ENCODE data around the gene SLC9A6. TPM values are rescaled to one million over a fixed set of nuclear protein-coding genes. Genes with fewer than 3 reads are reported as not detected.
A peak's percentile ranks its signal among the peaks of the same experiment; 100 is the strongest.

Gene SLC9A6
- polyA plus RNA-seq, 3 donors = 5.8 to 15.7 (median 14.2) TPM

GRCh38 chrX:136065044-136065671, 79.9 kb downstream of the SLC9A6 start:
- H3K4me3 Mint-ChIP-seq = peak overlapping the region in 1 of 2 donors; percentile 21
- Histone ChIP-seq H3K27me3 (ENCODE audit: control insufficient read depth in 2 of 2, insufficient read depth in 2 of 2, low read length in 2 of 2) (no peaks in the 10 kb centered on the region), H3K4me2 (replicated peaks; ENCODE audit: extremely low read depth, low read length, poor library complexity, severe bottlenecking) (no peak overlapping the region), H3K36me3 (replicated peaks in 1 of 2; ENCODE audit: control insufficient read depth in 1 of 2, insufficient read depth in 2 of 2, low read length in 2 of 2) (no peaks in the 10 kb centered on the region), H3K79me2 (ENCODE audit: insufficient read depth, low read length) (no peaks in the 10 kb centered on the region), H3K4me1 (ENCODE audit: control insufficient read depth in 1 of 2, insufficient read depth in 2 of 2, low read length in 2 of 2) (peaks cover 19 to 20% of the 10 kb centered on the region in 2 donors), H2AFZ (ENCODE audit: insufficient read depth, low read depth, low read length, poor library complexity, severe bottlenecking) (no peak overlapping the region), H4K20me1 (ENCODE audit: insufficient read depth, low read length) (no peaks in the 10 kb centered on the region), H3K4me3 (replicated peaks in 1 of 3; ENCODE audit: low read depth in 2 of 3, low read length in 3 of 3) (no peak overlapping the region), H3K9me3 (replicated peaks in 1 of 2; ENCODE audit: control insufficient read depth in 1 of 2, insufficient read depth in 1 of 2, low read length in 2 of 2) (no peaks in the 10 kb centered on the region), H3K27ac (ENCODE audit: low read depth in 1 of 2, low read length in 2 of 2) (no peak overlapping the region), H3K9ac (ENCODE audit: insufficient read depth, low read length, poor library complexity, severe bottlenecking) (no peak overlapping the region)
- 0% methylated on average over 2 of the region's 7 CpGs for WGBS (ENCODE audit: insufficient coverage)
- DNase-seq = peak; percentile 0 to 19 (median 4)
- H3K27me3 Mint-ChIP-seq (ENCODE audit: low read depth in 3 of 3) = peaks cover 0 to 7% (median 2%) of the 10 kb centered on the region in 3 donors
- peak overlapping the region in 3 of 7 donors; percentile 1 to 23 (median 14) for H3K27ac Mint-ChIP-seq
- no peaks in the 10 kb centered on the region for H3K36me3 Mint-ChIP-seq
- intact Hi-C loops (cut with micrococcal nuclease) = no loop called here
- no peak for TF ChIP-seq CTCF (IDR thresholded peaks at IDR 0.05)
- no peaks in the 10 kb centered on the region for H3K9me3 Mint-ChIP-seq
- H3K4me1 Mint-ChIP-seq = peaks cover 22% of the 10 kb centered on the region

- no peak overlapping the region for H3K27ac Mint-ChIP-seq
Measured at GRCh38 chrX:136067097-136067496, 81.9 kb downstream of the SLC9A6 start.

More at GRCh38 chrX:136067097-136067496, 81.9 kb downstream of the SLC9A6 start:
- Histone ChIP-seq H3K9ac (ENCODE audit: insufficient read depth, low read length, poor library complexity, severe bottlenecking) (no peak overlapping the region), H4K20me1 (ENCODE audit: insufficient read depth, low read length) (no peaks in the 10 kb centered on the region), H3K27ac (ENCODE audit: low read depth in 1 of 2, low read length in 2 of 2) (no peak overlapping the region), H3K79me2 (ENCODE audit: insufficient read depth, low read length) (no peaks in the 10 kb centered on the region), H3K27me3 (ENCODE audit: control insufficient read depth in 2 of 2, insufficient read depth in 2 of 2, low read length in 2 of 2) (no peaks in the 10 kb centered on the region), H2AFZ (ENCODE audit: insufficient read depth, low read depth, low read length, poor library complexity, severe bottlenecking) (no peak overlapping the region), H3K4me2 (replicated peaks; ENCODE audit: extremely low read depth, low read length, poor library complexity, severe bottlenecking) (no peak overlapping the region), H3K36me3 (replicated peaks in 1 of 2; ENCODE audit: control insufficient read depth in 1 of 2, insufficient read depth in 2 of 2, low read length in 2 of 2) (no peaks in the 10 kb centered on the region), H3K4me3 (replicated peaks in 1 of 3; ENCODE audit: low read depth in 2 of 3, low read length in 3 of 3) (no peak overlapping the region), H3K4me1 (ENCODE audit: control insufficient read depth in 1 of 2, insufficient read depth in 2 of 2, low read length in 2 of 2) (peaks cover 19 to 20% of the 10 kb centered on the region in 2 donors), H3K9me3 (replicated peaks in 1 of 2; ENCODE audit: control insufficient read depth in 1 of 2, insufficient read depth in 1 of 2, low read length in 2 of 2) (no peaks in the 10 kb centered on the region)
- Mint-ChIP-seq H3K36me3 (no peaks in the 10 kb centered on the region), H3K27me3 (ENCODE audit: low read depth in 3 of 3) (peaks cover 2 to 5% (median 3%) of the 10 kb centered on the region in 3 donors), H3K9me3 (no peaks in the 10 kb centered on the region), H3K4me3 (no peak overlapping the region), H3K4me1 (peaks cover 29% of the 10 kb centered on the region)
- intact Hi-C loops (cut with micrococcal nuclease) = no loop called here
- TF ChIP-seq CTCF (IDR thresholded peaks at IDR 0.05) = no peak
- DNase-seq = no peak
- no CpG with 5 or more reads among the region's 5 CpGs for WGBS (ENCODE audit: insufficient coverage)

Measured in CD14-positive monocyte (primary cell).